DMS 273 (cell line): ENCODE data around the gene CADM1.

Experiments
- DNase-seq: peaks from one replicate; lab custom pipeline; 2025; ENCODE audit not compliant: unreplicated experiment; lab: John Stamatoyannopoulos, UW

CADM1 gene

GRCh38 chr11:115408036-115408921 lies 95.9 kb downstream of the CADM1 start:
- no peak for DNase-seq

DNA sequence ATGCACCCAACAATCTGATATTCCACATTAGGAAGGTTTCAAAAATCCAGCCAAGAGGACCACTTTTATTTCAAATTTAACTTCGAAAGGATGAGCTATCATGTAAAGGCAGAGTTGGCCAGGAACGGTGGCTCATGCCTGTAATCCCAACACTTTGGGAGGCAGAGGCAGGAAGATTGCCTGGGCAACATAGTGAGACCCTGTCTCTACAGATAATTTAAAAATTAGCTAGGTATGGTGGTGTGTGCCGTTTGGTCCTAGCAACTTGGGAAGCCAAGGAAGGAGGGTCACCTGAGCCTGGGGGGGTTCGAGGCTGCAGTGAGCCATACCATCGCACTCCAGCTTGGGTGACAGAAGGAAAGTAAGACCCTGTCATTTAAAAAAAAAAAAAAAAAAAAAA lies 96.7 kb downstream of the CADM1 start:
- no peak for DNase-seq

- no peak for DNase-seq
Observed at GRCh38 chr11:115406404-115406803, 97.8 kb downstream of the CADM1 start.

- DNase-seq = no peak
Observed at GRCh38 chr11:115398333-115399080, 105.7 kb downstream of the CADM1 start.

- DNase-seq = no peak
Observed at GRCh38 chr11:115396533-115396932, 107.7 kb downstream of the CADM1 start.

- DNase-seq = no peak
Observed at GRCh38 chr11:115393950-115394349, 110.3 kb downstream of the CADM1 start.

DNA sequence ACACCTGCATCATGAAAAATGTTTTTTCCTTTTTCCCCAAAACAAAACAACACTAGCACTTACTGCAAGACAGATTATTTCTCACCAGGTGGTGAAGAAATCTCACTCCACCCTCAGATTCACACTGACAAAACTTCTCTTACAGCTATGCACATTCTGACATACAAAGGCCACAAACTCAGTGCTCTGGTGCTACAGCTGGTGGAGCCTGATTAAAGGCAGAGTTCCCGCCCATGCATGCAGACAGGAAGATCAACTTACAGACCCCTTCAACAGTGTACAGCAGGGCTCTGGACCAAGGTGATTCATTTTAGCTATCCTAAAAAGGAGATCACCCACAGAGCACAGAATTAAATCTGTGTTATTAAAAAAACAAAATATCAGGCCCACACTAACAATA lies 112.6 kb downstream of the CADM1 start:
- peak; percentile 65 for DNase-seq

GRCh38 chr11:115391160-115391559 lies 113.1 kb downstream of the CADM1 start:
- no peak for DNase-seq

GRCh38 chr11:115390441-115390840 lies 113.8 kb downstream of the CADM1 start:
- no peak for DNase-seq

GRCh38 chr11:115389790-115390189 lies 114.4 kb downstream of the CADM1 start:
- DNase-seq = no peak

DNA sequence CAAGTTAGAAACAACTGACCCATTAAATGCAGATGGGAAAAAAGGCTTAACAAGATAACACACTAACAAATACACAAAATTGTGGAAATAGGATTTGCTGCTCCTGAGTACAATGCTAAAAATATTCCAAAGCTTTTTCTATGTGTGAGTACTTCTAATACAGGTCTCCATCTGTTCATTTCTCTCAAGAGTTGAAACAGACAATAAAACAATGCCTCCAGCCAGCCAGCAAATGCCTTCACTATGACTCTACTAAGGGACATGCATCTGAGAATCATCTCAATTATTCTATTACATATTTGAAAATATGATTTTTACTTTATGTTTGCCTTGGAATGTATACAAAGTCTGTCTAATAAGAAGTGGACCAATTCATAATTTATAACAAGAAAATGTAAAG lies 119.0 kb downstream of the CADM1 start:
- DNase-seq = no peak

DNA sequence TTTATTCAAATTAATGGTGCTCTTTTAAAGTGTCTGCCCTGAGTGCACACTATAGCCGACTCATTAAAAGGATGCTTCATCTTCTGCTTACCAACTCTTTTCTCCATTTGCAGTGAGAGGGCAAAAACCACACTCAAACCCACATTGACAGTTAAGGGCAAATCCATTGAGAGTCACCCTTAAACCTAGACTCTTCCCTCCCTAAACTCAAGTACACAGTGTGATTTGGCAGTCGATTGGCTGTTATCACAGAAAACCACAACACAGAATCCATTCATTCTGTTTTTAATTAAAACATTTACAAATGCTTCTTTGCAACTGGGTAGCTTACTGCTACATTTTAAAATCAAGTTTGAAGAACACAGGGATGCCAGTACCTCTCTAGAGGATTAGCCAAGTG lies 120.0 kb downstream of the CADM1 start:
- DNase-seq = no peak

GRCh38 chr11:115383431-115383830 lies 120.8 kb downstream of the CADM1 start:
- DNase-seq = no peak

DNA sequence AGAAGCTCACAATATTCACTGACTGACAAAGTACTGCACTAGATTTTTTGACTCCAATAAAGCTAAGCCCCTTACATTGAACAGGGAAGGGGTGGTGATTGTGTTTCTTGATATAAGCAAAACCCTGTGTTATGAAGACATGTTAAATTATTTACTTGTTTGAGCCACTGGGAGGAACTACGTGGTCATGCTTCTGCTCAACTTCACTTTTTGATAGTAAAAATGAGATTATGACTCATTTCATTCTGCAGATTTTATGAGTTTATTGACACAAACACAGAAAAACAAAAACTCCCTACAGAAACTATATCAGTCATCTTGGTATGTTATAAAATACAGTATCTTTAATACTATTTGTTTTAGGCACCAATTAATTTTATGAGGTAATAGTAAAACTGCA lies 124.7 kb downstream of the CADM1 start:
- DNase-seq = no peak

GRCh38 chr11:115378557-115378956 lies 125.7 kb downstream of the CADM1 start:
- DNase-seq = no peak

DNA sequence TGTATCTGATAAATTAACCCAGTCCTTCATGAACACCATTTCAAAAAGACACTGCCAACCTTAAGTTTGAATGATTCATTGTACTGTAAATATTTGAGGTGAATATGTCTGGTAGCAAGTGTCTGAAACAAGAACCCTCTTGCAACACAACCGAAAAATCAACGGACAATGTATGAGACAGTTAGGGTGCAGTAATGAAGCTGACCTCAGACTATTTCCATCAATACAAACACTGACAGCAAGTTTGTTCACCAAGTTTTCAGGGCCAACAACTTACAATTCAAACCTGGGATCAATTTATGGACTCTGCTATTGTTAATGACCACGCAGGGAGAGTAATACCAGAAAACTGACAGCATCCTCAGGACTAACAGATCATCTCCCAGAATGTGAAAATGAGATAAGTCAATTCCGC lies 126.3 kb downstream of the CADM1 start:
- DNase-seq = no peak

DNA sequence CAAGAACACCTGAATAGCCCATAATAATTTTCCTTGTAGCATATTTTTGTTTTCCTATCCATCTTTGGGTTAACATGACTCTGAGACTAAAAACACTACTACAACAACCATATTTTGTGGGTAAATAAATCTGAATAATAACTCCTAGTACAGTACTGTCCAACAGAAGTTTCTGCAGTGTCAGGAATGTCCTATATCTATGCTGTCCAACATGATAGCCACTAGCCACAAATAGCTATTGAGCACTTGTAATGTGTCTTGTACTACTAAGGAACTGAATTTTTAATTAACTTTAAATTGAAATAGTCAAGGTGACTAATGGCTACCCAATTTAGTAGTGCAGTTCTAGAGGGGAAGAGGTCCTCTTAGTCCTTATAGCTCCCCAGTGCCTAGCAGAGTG lies 135.6 kb downstream of the CADM1 start:
- DNase-seq = no peak

DNA sequence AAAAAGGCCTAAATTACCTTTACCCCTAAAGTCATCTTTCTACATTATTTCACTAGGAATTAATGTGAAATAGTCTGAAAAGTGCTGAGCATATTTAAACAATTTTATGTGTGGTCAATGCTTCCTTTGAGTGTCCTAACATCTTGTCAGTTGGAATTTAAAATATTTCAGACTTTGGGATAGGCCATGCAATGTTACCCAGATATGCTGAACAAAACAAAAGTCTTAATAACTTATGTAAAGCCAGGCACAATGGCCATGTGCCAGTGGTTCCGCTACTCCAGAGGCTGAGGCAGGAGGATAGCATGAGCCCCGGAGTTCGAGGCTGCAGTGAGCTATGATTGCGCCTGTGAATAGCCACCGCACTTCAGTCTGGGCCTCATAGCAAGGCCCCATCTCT lies 137.4 kb downstream of the CADM1 start:
- peak; percentile 1 for DNase-seq

DNA sequence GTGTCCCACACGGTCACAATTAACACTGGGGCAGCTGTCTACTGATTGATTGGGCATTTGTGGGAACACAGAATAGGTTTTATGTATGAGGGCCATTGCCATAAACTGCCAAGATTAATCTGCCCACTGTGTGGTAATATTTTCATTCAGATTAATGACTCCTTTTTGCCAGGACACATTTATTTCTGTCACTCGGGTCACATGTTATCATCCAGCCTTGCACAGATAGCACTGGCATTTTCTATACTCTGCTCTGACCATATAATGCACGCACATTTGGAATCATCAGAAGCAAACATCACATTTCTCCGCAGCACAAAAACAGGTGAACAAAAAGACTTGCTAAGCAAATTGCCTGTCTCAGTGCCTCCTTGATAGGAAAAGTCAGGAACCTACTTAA lies 138.3 kb downstream of the CADM1 start:
- DNase-seq = no peak

DNA sequence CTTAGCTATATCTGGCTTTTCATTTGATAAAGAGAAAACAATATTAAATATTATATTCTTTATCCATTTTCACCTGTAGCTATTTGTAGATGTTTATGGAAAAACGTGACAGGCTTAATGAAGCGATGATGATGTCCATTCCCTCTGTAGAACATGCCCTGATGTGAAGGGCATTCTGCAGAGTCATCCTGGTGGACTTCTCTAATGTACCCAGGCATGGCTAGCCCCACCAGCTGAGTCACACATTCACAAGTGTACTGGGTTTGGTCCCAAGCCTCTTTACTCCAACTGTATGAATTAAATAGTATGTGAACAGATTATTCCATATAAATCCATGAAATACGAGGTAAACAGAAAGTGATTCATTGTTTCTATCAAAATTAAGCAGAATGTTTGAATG lies 139.3 kb downstream of the CADM1 start:
- DNase-seq = no peak

DNA sequence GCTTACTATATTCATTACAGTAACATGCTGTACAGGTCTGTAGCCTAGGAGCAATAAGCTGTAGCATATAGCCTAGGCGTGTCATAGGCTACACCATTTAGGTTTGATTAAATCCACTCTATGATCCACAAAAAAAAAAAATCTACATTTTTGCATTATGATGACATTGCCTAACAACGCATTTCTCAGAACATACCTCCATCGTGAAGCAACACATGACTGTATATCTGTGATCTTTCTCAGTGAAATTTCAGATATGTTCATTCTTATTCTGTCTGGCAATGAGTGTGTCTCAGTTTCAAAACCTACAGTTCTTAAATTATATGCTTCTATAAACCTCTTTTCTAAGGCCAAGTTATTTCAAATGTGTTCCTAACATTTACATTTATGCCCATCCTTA lies 140.3 kb downstream of the CADM1 start:
- DNase-seq = no peak

- no peak for DNase-seq
Observed at GRCh38 chr11:115363426-115363825, 140.8 kb downstream of the CADM1 start.
